Kidney (tissue), 14 donors: Measurements from ENCODE around the gene FTCD. TPM values are rescaled to one million over a fixed set of nuclear protein-coding genes. Genes with fewer than 3 reads are reported as not detected.

Experiments
- DNase-seq, 5 donors: peaks; one replicate each; pipeline ENCODE4 v3.0.0-alpha.2; 2013 to 2020
- FAIRE-seq: peaks from 2 replicates; lab custom pipeline; 2012; peaks lifted over from hg19 to GRCh38; lab: Jason Lieb, UNC
- H3K27ac ChIP-seq, 2 donors: one replicate each; pipeline ENCODE4 v1.7.0; 2013; ENCODE audit warnings: low read depth in 2 of 2, low read length in 2 of 2, inconsistent platforms in 1 of 2
- H3K27me3 ChIP-seq: one replicate; pipeline ENCODE4 v1.7.1; 2013; ENCODE audit warnings: low read length, inconsistent platforms; ENCODE audit not compliant: control insufficient read depth, insufficient read depth
- H3K36me3 ChIP-seq, 3 donors: one replicate each; pipeline versions ENCODE4 v1.7.0 to v1.7.1; 2013; ENCODE audit warnings: low read length in 3 of 3, control low read depth in 1 of 3, inconsistent platforms in 1 of 3; ENCODE audit not compliant: insufficient read depth in 3 of 3, control insufficient read depth in 2 of 3
- H3K4me1 ChIP-seq, 3 donors: one replicate each; pipeline versions ENCODE4 v1.7.0 to v1.7.1; 2013; ENCODE audit warnings: low read length in 3 of 3, inconsistent platforms in 1 of 3, low read depth in 1 of 3; ENCODE audit not compliant: control insufficient read depth in 2 of 3, insufficient read depth in 2 of 3
- H3K4me3 ChIP-seq, 3 donors: one replicate each; pipeline versions ENCODE4 v1.7.0 to v1.8.1; 2013; ENCODE audit warnings: low read length in 3 of 3, control low read depth in 1 of 3, inconsistent platforms in 1 of 3
- H3K9ac ChIP-seq, 3 donors: one replicate each; pipeline versions ENCODE4 v1.7.0 to v1.7.1; 2013; ENCODE audit warnings: low read length in 3 of 3, control low read depth in 1 of 3, inconsistent platforms in 1 of 3
- H3K9me3 ChIP-seq, 3 donors: one replicate each; pipeline versions ENCODE4 v1.7.0 to v1.7.1; 2013; ENCODE audit warnings: low read length in 3 of 3, control low read depth in 1 of 3, inconsistent platforms in 1 of 3; ENCODE audit not compliant: control insufficient read depth in 2 of 3, insufficient read depth in 1 of 3
- CTCF ChIP-seq: IDR thresholded peaks from 3 replicates; pipeline ENCODE4 v1.5.1; 2012; ENCODE audit warnings: mild to moderate bottlenecking, moderate library complexity, borderline replicate concordance; ENCODE audit not compliant: insufficient read depth; ENCODE audit errors: extremely low read depth
- intact Hi-C: fragments of 100-400 bp; cut with DNase I; formaldehyde crosslinking; loops from one replicate; pipeline ENCODE4 v1.11.1; 2022
- polyA plus RNA-seq: library from polyadenylated mRNA; stranded (reverse); fragments of 350-450 nt; fragmentation: Illumina TruSeq; extraction: RNeasy Lipid Tissue Mini Kit (QIAGEN cat#74804); gene quantifications from one replicate; pipeline ENCODE4 v1.2.3, GENCODE V29; 2014; ENCODE audit warnings: low read depth, low replicate concordance; ENCODE audit not compliant: insufficient read depth
- total RNA-seq: library from RNA; stranded (reverse); fragmentation: NEBNext Ultra II Directional; extraction: Animal tissue kit (Norgen Biotek cat#: 25700); gene quantifications from one replicate; pipeline ENCODE4 v1.2.1, GENCODE V29; 2021
- donor health status: control.
- donor health status: control.
- donor health status: control.
- donor health status: control.
- donor health status: control.
- donor health status: DM: yes; HTN: yes; CAD: no.
- donor health status: Normal renal cell carcinoma (clear cell type).

FTCD gene
- total and polyA plus RNA-seq, 2 donors from 2014 or later, result 51.6 to 273 TPM

DNA sequence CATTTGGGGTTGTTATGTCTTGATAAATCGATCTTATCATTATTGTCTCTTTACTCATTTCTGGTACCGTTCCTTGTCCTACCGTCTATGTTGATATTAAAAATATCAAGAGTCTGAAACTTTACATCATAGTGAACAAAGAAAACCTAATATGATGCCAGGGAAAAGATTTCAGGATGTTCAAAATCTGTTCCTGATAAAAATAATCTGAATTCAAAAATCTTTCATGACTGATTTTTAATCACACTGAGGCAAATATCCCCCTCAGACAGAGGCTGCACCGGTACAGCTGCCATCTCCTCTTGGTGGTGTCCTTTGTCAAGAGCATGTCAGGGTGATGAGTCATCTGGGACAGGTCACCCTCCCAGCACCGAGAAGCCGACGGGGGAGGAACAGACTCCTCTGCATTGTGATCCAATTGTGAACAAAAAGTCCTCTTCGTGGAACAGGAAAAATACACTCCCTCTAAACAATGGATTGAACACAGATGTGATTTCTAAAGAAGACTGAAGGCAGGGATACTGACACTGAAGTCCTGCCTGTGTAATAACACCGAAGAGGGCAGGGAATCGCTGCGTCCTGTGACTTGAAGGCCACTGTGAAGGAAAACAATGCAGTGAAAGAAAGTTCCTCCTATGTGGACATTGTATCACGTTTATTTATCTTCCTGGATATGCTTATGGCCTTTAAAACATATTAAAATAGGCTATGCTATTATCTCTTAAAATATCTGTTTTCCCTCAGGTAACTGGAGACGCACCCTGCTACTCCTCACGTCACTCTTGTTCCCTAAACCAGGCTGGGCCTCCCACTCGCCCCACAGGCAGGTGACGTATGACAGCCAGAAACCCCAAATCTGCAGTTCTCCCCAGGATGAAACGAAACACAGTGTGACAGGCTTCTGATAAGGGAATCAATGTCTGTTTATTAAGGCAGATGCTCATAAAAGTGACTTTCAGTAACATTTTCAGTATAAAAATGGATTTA, 33.1 kb upstream of the FTCD start:
- Histone ChIP-seq H3K4me1 (peaks cover 0 to 4% (median 0%) of the 10 kb centered on the region in 3 donors), H3K27ac (no peak overlapping the region), H3K9me3 (no peaks in the 10 kb centered on the region), H3K9ac (no peak overlapping the region), H3K27me3 (no peaks in the 10 kb centered on the region), H3K36me3 (peaks cover 3 to 12% (median 7%) of the 10 kb centered on the region in 3 donors), H3K4me3 (no peak overlapping the region)
- intact Hi-C loops, result no loop called here
- no peak for TF ChIP-seq CTCF
- DNase-seq (peak; percentile 58 to 77 (median 69)), FAIRE-seq (no peak)

GRCh38 chr21:46187814-46188213, 32.4 kb upstream of the FTCD start:
- intact Hi-C loops, result no loop called here
- FAIRE-seq, result no peak
- DNase-seq, result no peak
- peaks cover 0 to 7% (median 0%) of the 10 kb centered on the region in 3 donors for H3K36me3 ChIP-seq
- peaks cover 0 to 4% (median 0%) of the 10 kb centered on the region in 3 donors for H3K4me1 ChIP-seq
- H3K9ac ChIP-seq, result no peak overlapping the region
- no peak overlapping the region for H3K27ac ChIP-seq
- H3K27me3 ChIP-seq, result no peaks in the 10 kb centered on the region
- no peak for TF ChIP-seq CTCF
- no peak overlapping the region for H3K4me3 ChIP-seq
- H3K9me3 ChIP-seq, result no peaks in the 10 kb centered on the region

DNA sequence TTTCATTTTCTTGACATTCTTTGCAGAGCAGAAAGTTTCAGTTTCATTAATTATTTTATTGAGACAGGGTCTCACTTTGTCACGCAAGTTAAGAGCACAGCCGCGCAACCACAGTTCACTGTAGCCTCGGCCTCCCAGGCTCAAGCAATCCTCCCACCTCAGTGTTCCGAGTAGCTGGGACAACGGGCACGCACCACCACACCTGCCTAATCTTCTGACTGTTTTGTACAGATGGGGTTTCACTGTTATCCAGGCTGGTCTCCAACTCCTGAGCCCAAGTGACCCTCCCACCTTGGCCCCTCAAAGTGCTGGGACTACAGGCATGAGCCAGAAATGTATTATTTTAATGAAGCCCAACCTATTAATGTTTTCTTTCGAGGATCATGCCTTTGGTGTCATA, 31.9 kb upstream of the FTCD start:
- no peak for TF ChIP-seq CTCF
- intact Hi-C loops, result no loop called here
- peaks cover 0 to 4% (median 0%) of the 10 kb centered on the region in 3 donors for H3K36me3 ChIP-seq
- FAIRE-seq (no peak), DNase-seq (peak in 3 of 5 donors; percentile 27 to 52 (median 43))
- no peak overlapping the region for H3K27ac ChIP-seq
- no peak overlapping the region for H3K4me3 ChIP-seq
- no peaks in the 10 kb centered on the region for H3K27me3 ChIP-seq
- no peaks in the 10 kb centered on the region for H3K9me3 ChIP-seq
- peaks cover 0 to 4% (median 0%) of the 10 kb centered on the region in 3 donors for H3K4me1 ChIP-seq
- no peak overlapping the region for H3K9ac ChIP-seq
